ENCODE data around the gene RPS18.

RPS18 gene

DNA sequence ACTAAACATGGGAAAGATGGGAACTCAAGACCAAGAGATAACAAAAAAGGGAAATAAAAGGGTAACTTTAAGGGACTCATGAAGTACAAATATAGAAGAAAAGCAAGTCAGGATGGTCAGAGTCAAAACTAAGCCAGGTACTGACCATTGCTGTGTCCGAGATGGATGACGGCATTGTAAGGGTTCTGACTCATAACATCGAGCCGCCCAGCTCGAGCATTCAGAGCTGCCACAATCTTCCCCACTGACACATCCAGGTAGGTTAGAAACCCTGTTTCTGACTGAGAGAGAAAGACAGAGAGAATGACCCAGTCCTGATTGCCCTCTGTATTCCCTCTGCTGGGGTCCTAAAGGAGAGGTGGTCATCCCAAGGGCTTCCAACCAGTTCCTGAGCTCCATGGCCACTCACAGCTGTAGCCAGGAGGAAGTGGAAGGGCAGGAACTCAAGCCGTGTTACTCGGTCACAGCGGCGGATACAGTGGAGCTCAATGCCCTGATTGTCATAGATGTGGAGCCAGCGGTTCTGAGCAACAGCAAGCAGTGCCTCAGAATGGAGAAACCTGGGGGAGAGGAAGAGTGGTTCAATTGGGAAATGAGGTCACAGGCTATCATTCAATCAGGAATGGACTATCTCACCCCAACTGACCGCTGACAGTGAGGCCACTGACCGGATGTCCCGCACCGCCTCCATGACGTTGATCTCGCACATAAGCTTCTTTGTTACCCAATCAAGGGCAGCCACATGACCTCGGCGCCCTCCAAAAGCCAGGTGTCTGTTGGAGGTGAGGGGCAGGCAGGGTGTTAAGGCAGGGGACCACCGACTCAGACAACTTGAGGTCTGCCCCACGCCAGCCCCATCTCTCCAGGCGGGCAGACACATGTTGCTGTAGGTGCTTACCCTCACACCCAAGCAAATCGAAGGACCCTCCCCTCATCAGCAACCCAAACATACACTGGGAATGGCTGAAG, 15.4 kb downstream of the RPS18 start:
- CTCF ChIA-PET: no interaction called here
- TF ChIP-seq BHLHE40 (IDR thresholded peaks at IDR 0.05; ENCODE audit: borderline replicate concordance): no peak
- no peak for TF ChIP-seq ARNT (IDR thresholded peaks at IDR 0.05)
- TF ChIP-seq LEF1 (IDR thresholded peaks at IDR 0.05; ENCODE audit: borderline replicate concordance): no peak
- no peak for TF ChIP-seq CTBP1 (IDR thresholded peaks at IDR 0.05; ENCODE audit: borderline replicate concordance)
- no peak for TF ChIP-seq L3MBTL2 (conservative IDR thresholded peaks at IDR 0.05)
- TF ChIP-seq TARDBP (IDR thresholded peaks at IDR 0.05): no peak
- TF ChIP-seq ELF4 (IDR thresholded peaks at IDR 0.05): no peak
- no peak for TF ChIP-seq NFRKB (IDR thresholded peaks at IDR 0.05)
- TF ChIP-seq ZNF384 (IDR thresholded peaks at IDR 0.05): no peak
- TF ChIP-seq FOXA1 (IDR thresholded peaks at IDR 0.05): no peak
- no peak for TF ChIP-seq HDGF (IDR thresholded peaks at IDR 0.05; ENCODE audit: borderline replicate concordance)
- TF ChIP-seq PKNOX1 (IDR thresholded peaks at IDR 0.05): no peak
- no peak for DNase-seq (ENCODE audit: extremely low spot score)

DNA sequence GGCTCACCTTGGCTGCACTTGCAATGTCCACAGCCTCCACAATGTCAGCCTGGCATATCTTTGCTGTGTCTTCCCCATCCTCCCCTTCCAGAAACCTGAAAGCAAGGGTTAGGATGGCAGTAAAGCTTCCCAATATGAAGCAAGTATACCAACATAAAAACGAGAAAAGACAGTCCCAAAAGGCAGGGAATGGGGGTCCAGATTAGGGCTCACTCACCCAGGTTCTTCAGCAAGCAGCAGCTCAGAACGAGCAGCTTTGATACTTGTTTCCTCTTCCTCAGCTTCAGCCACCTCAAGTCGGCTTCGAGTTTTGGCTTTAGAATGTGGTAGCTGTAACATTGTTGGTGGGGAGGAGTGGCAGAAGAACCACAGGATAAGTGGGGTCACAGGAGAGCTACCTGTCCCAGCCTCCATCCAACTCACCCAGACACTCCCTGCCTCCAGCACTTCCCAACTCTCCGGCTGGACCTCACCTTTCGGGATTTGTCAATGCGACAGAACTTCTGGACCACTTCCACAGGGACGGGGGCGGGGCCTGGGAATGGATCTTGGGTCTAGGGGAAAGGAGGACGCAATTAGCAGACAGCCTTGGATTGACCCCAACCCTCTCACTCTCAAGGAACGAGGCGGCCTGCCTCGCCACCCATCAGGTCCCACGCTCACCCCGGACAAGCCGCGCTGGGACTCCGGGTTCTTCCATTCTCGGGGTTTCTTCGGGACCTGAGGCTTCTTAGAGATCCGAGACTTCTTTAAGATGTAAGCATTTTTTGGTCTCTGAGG, 16.5 kb downstream of the RPS18 start:
- ChIA-PET POLR2A (interaction anchor here (0.8 to 3.5 kb wide), 6 partner anchors 8 to 30 kb away, joined by 5 to 44 read pairs (median 22); partner anchors contain the start of genes B3GALT4, RGL2, RPS18 and VPS52), CTCF (interaction anchor here (0.6 to 1.8 kb wide), 4 partner anchors 10 to 23 kb away, joined by 3 to 6 read pairs (median 4); partner anchors contain the start of gene B3GALT4)
- DNase-seq (ENCODE audit: extremely low spot score): no peak
- TF ChIP-seq PKNOX1 (IDR thresholded peaks at IDR 0.05) (no peak), SP1 (IDR thresholded peaks at IDR 0.05) (no peak)

More for the DNA sequence above, 15.4 kb downstream of the RPS18 start:
- POLR2A ChIA-PET: interaction anchor here (0.8 to 3.1 kb wide), 4 partner anchors 9 to 15 kb away, joined by 3 to 44 read pairs (median 6); partner anchors contain the start of genes B3GALT4, RGL2, RPS18 and VPS52

DNA sequence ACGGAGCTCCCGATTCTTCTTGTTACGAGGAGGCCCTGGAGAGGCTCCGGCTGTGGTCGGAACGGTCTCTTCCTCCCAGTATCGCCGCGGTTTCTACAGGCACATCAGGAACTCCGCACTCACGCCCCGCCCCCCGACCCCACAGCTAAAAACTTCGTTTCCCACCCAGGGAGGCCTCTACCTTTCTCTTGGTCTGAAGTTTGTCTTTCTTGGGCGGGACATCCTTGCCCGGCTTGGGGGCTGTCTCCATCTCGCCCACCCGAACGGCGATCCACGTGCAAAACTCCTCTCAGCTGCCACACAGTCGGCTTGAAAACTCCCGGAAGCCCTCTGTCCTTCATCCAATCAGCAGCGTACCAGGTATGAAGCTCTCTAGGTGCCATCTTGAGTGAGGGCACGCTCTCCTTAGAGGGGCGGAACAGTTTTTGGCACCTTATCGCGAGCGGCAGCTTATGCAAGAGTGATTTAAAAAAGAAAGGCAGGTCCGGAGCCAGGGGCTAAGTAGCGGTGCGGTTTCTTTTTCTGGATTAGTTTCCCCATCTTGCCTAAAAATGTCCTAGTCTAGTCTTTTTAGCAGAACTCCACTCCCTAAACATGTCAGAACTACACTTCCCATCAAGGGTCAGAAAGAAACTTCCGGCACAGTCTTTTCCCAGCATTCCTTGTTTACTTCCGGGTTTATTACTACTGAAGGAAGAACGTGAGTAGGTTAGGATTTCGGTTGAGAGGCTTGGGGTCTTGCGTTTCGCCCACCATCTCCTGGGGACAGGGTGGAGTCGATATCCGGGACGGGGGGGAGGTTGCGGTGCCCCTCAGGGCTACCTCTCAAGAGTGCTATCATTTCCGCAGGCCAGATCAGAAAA, 17.3 kb downstream of the RPS18 start, which contains the start of the genes PFDN6 and WDR46:
PFDN6 (plus strand) TSS at position 681 of the 863 bp plus-strand sequence. CDS start 256 bp downstream, outside the sequence.
WDR46 (minus strand) TSS at position 319 of the 863 bp plus-strand sequence; CDS start at position 250, 69 bp downstream.
- ChIA-PET POLR2A (interaction anchor here (0.8 to 3.5 kb wide), 11 partner anchors 9 to 291 kb away, joined by 3 to 44 read pairs (median 5); partner anchors contain the start of genes B3GALT4, BAK1, CUTA and RGL2), CTCF (interaction anchor here (0.6 to 1.8 kb wide), 5 partner anchors 9 to 23 kb away, joined by 3 to 6 read pairs (median 3); partner anchors contain the start of gene B3GALT4)
- peak; percentile 86 for DNase-seq (ENCODE audit: extremely low spot score)
- TF ChIP-seq ELF4 (IDR thresholded peaks at IDR 0.05): peak; percentile 96
- TF ChIP-seq CTBP1 (IDR thresholded peaks at IDR 0.05; ENCODE audit: borderline replicate concordance): no peak
- TF ChIP-seq BHLHE40 (IDR thresholded peaks at IDR 0.05; ENCODE audit: borderline replicate concordance): no peak
- TF ChIP-seq SP1 (IDR thresholded peaks at IDR 0.05): no peak
- TF ChIP-seq FOXK2 (IDR thresholded peaks at IDR 0.05): peak; percentile 92
- TF ChIP-seq SUZ12 (IDR thresholded peaks at IDR 0.05): no peak; the same call in 1 of the 2 replicates
- no peak for TF ChIP-seq HDGF (IDR thresholded peaks at IDR 0.05; ENCODE audit: borderline replicate concordance)
- no peak for TF ChIP-seq LEF1 (IDR thresholded peaks at IDR 0.05; ENCODE audit: borderline replicate concordance)
- no peak for TF ChIP-seq NFRKB (IDR thresholded peaks at IDR 0.05)
- no peak for TF ChIP-seq ZNF384 (IDR thresholded peaks at IDR 0.05)
- TF ChIP-seq L3MBTL2 (conservative IDR thresholded peaks at IDR 0.05): peak; percentile 84
- TF ChIP-seq ARNT (IDR thresholded peaks at IDR 0.05): no peak
- no peak for TF ChIP-seq TARDBP (IDR thresholded peaks at IDR 0.05)
- peak; percentile 40; the same call in 1 of the 2 replicates for TF ChIP-seq PKNOX1 (IDR thresholded peaks at IDR 0.05)
- no peak for TF ChIP-seq FOXA1 (IDR thresholded peaks at IDR 0.05)
- no peak for TF ChIP-seq FOXM1 (IDR thresholded peaks at IDR 0.05; ENCODE audit: borderline replicate concordance)

DNA sequence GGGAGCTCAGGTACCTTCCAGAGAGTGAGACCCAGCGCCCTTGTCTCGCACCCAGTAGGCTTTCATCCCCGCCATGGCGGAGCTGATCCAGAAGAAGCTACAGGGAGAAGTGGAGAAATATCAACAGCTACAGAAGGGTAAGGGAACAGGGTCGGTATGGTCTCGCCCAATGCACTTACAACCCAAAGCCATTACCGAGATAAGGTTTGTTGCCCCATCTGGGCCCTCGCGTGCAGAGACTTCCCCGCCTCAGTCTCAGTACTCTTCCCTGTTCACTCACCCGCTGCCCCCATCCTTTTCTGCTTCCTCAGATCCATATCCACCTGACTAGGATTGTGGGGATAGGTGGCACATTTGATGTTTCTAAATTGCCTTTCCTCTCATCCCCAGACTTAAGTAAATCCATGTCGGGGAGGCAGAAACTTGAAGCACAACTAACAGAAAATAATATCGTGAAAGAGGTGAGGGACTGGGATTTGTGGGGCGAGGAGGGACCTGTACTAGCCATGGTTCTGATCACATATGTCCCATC, 18.0 kb downstream of the RPS18 start:
- no peak for DNase-seq (ENCODE audit: extremely low spot score)
- TF ChIP-seq LEF1 (IDR thresholded peaks at IDR 0.05; ENCODE audit: borderline replicate concordance) (no peak), ELF4 (IDR thresholded peaks at IDR 0.05) (no peak), PKNOX1 (IDR thresholded peaks at IDR 0.05) (no peak), SUZ12 (IDR thresholded peaks at IDR 0.05) (no peak), TARDBP (IDR thresholded peaks at IDR 0.05) (no peak), NFRKB (IDR thresholded peaks at IDR 0.05) (no peak), HDGF (IDR thresholded peaks at IDR 0.05; ENCODE audit: borderline replicate concordance) (no peak), FOXK2 (IDR thresholded peaks at IDR 0.05) (no peak), ZNF384 (IDR thresholded peaks at IDR 0.05) (no peak), FOXM1 (IDR thresholded peaks at IDR 0.05; ENCODE audit: borderline replicate concordance) (no peak), CTBP1 (IDR thresholded peaks at IDR 0.05; ENCODE audit: borderline replicate concordance) (no peak), FOXA1 (IDR thresholded peaks at IDR 0.05) (no peak), L3MBTL2 (conservative IDR thresholded peaks at IDR 0.05) (no peak), ARNT (IDR thresholded peaks at IDR 0.05) (no peak), BHLHE40 (IDR thresholded peaks at IDR 0.05; ENCODE audit: borderline replicate concordance) (no peak)
- CTCF ChIA-PET: interaction anchor here (1.2 to 1.4 kb wide), 2 partner anchors 10 to 13 kb away, joined by 3 to 6 read pairs; partner anchors contain the start of gene B3GALT4
- POLR2A ChIA-PET: interaction anchor here (0.8 to 3.5 kb wide), 10 partner anchors 8 to 290 kb away, joined by 3 to 44 read pairs (median 6); partner anchors contain the start of genes B3GALT4, BAK1, CUTA and RGL2

All from HEK293T (cell line).